Measurements from ENCODE around the gene C1orf50. TPM values are rescaled to one million over a fixed set of nuclear protein-coding genes. Genes with fewer than 3 reads are reported as not detected.

Gene C1orf50
- total RNA-seq, 1 experiment from 2014 or later = 3.4 TPM

DNA sequence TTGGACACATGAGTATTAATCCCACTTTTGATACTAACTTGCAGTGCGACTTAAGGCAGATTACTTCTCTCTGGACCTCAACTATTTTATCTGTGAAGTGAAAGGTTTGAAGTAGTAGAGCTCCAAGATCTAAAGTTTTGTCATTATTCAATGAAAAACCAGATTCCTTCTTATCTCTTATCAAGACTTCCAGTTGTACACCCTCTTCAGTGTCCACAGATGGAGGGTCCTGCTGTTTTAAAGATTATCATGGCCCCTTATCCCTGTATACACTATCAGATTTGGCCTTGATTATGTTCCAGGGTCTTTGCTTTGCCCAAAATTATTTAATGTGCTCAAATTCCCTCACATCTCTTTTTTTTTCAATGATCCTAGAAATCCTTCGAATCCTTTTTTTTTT, 1.1 kb downstream of the C1orf50 start:
- H4K20me1 ChIP-seq (ENCODE audit: low read length) = peaks cover 6% of the 10 kb centered on the region; the same call in 1 of the 2 replicates
- peaks cover 79% of the 10 kb centered on the region for H3K79me2 ChIP-seq (ENCODE audit: low read length)
- ChIA-PET POLR2A (ENCODE audit: unreplicated experiment) (interaction anchor here (0.6 kb wide), 1 partner anchor 1093 kb away, joined by 3 read pairs; no protein-coding TSS in a partner anchor), CTCF (no interaction called here)
- TSS peak; percentile 55 for BruUV-seq (replicated peaks)
- H3K4me1 ChIP-seq (ENCODE audit: insufficient read depth, low read length) = peaks cover 22% of the 10 kb centered on the region
- intact Hi-C loops (cut with micrococcal nuclease) = loop anchor here (5.0 to 10.0 kb wide), 3 partner anchors 49 to 433 kb away; partner anchors contain the start of genes ERMAP, FOXJ3 and SVBP
- H3K36me3 ChIP-seq (ENCODE audit: low read depth, low read length) = peaks cover 3% of the 10 kb centered on the region; the same call in 1 of the 2 replicates
- no peak overlapping the region for H3K27ac ChIP-seq (ENCODE audit: low read length)
- TF ChIP-seq EZH2phosphoT487 (IDR thresholded peaks at IDR 0.05; ENCODE audit: borderline replicate concordance, low read length) (no peak), EZH2 (IDR thresholded peaks at IDR 0.05; ENCODE audit: low read length, unreplicated experiment) (no peak)
- TF ChIP-seq, protein P1, sequence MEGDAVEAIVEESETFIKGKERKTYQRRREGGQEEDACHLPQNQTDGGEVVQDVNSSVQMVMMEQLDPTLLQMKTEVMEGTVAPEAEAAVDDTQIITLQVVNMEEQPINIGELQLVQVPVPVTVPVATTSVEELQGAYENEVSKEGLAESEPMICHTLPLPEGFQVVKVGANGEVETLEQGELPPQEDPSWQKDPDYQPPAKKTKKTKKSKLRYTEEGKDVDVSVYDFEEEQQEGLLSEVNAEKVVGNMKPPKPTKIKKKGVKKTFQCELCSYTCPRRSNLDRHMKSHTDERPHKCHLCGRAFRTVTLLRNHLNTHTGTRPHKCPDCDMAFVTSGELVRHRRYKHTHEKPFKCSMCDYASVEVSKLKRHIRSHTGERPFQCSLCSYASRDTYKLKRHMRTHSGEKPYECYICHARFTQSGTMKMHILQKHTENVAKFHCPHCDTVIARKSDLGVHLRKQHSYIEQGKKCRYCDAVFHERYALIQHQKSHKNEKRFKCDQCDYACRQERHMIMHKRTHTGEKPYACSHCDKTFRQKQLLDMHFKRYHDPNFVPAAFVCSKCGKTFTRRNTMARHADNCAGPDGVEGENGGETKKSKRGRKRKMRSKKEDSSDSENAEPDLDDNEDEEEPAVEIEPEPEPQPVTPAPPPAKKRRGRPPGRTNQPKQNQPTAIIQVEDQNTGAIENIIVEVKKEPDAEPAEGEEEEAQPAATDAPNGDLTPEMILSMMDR (conservative IDR thresholded peaks at IDR 0.05; ENCODE audit: low read depth, low read length) = no peak
- peak overlapping the region; percentile 93 for H3K4me2 ChIP-seq (ENCODE audit: low read length)
- H3F3A ChIP-seq (ENCODE audit: low read length, unreplicated experiment) = no peaks in the 10 kb centered on the region
- H3K27me3 ChIP-seq (ENCODE audit: low read length) = no peaks in the 10 kb centered on the region
- peak overlapping the region; percentile 89 for H3K4me3 ChIP-seq (ENCODE audit: low read length)
- H3K9me3 ChIP-seq (ENCODE audit: low read length) = no peaks in the 10 kb centered on the region
- H3K9ac ChIP-seq (ENCODE audit: low read length) = peak overlapping the region; percentile 93
- H3K9me2 ChIP-seq (replicated peaks; ENCODE audit: low read length) = no peaks in the 10 kb centered on the region
- ATAC-seq (no peak), DNase-seq (no peak)
- H2AFZ ChIP-seq (ENCODE audit: low read length) = no peak overlapping the region

DNA sequence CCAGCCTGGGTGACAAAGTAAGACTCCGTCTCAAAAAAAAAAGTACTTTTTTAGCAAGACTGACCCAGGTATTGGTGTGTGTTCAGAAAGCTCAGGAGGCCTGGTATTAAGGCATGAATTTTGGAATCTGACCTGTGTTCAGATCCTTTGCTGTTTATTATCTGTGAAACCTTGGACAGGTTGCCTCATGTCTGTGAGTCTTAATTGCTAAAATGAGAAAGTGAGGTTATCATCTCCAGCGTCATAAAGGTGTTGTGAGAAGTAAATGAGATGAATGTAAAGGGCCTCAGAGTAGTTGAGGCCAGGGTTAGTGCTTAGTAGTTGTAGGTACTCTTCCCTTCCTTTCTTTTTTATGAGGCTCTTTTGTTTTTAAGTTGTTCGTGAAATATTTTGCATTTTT, 2.8 kb downstream of the C1orf50 start:
- intact Hi-C loops (cut with micrococcal nuclease) = loop anchor here (5.0 to 10.0 kb wide), 3 partner anchors 47 to 435 kb away; partner anchors contain the start of genes ERMAP, FOXJ3 and SVBP
- no peak for ATAC-seq

DNA sequence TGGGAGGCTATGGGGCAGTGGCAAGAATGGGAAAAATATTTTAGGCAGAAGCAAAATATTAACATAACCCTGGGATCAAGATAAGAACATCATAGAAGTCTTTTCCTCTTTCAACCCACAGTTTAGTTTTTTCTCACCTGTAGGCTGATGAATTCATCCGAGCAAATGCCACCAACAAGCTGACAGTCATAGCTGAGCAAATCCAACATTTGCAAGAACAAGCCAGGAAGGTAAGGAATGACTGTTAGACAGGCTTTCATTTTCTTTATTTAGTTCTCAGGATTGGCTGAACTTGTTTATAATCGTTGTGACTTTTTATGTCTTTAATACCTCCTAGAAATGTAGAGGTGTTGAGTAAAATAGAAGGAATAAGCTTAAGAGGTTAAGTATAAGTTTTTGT, 6.4 kb downstream of the C1orf50 start:
- Histone ChIP-seq H3K9me3 (ENCODE audit: low read length) (no peaks in the 10 kb centered on the region), H3K4me3 (ENCODE audit: low read length) (no peak overlapping the region), H3K9me2 (replicated peaks; ENCODE audit: low read length) (no peaks in the 10 kb centered on the region), H3K79me2 (ENCODE audit: low read length) (peaks cover 44% of the 10 kb centered on the region), H3K27ac (ENCODE audit: low read length) (no peak overlapping the region), H2AFZ (ENCODE audit: low read length) (no peak overlapping the region), H3K36me3 (ENCODE audit: low read depth, low read length) (peaks cover 29% of the 10 kb centered on the region), H3K27me3 (ENCODE audit: low read length) (no peaks in the 10 kb centered on the region), H3K4me2 (ENCODE audit: low read length) (no peak overlapping the region), H4K20me1 (ENCODE audit: low read length) (no peaks in the 10 kb centered on the region), H3K4me1 (ENCODE audit: insufficient read depth, low read length) (peaks cover 3% of the 10 kb centered on the region), H3K9ac (ENCODE audit: low read length) (no peak overlapping the region), H3F3A (ENCODE audit: low read length, unreplicated experiment) (no peaks in the 10 kb centered on the region)
- intact Hi-C loops (cut with micrococcal nuclease) = no loop called here
- ChIA-PET CTCF (no interaction called here), POLR2A (ENCODE audit: unreplicated experiment) (interaction anchor here (0.6 kb wide), 1 partner anchor 235 kb away, joined by 8 read pairs; no protein-coding TSS in a partner anchor)
- no TSS peak for BruUV-seq (replicated peaks)
- TF ChIP-seq, protein P1 (conservative IDR thresholded peaks at IDR 0.05; ENCODE audit: low read depth, low read length) = no peak
- TF ChIP-seq EZH2 (IDR thresholded peaks at IDR 0.05; ENCODE audit: low read length, unreplicated experiment) = no peak
- no peak for TF ChIP-seq EZH2phosphoT487 (IDR thresholded peaks at IDR 0.05; ENCODE audit: borderline replicate concordance, low read length)
- DNase-seq (no peak), ATAC-seq (no peak)

More for the DNA sequence above, 2.8 kb downstream of the C1orf50 start:
- H3K4me2 ChIP-seq (ENCODE audit: low read length) = no peak overlapping the region
- H3K4me1 ChIP-seq (ENCODE audit: insufficient read depth, low read length) = peaks cover 21% of the 10 kb centered on the region
- H3K4me3 ChIP-seq (ENCODE audit: low read length) = no peak overlapping the region
- ChIA-PET POLR2A (ENCODE audit: unreplicated experiment) (no interaction called here), CTCF (no interaction called here)
- H3K36me3 ChIP-seq (ENCODE audit: low read depth, low read length) = peaks cover 8% of the 10 kb centered on the region; the same call in 1 of the 2 replicates
- no peak for DNase-seq
- no peak overlapping the region for H3K27ac ChIP-seq (ENCODE audit: low read length)
- no peak overlapping the region for H2AFZ ChIP-seq (ENCODE audit: low read length)
- peaks cover 1% of the 10 kb centered on the region; the same call in 1 of the 2 replicates for H4K20me1 ChIP-seq (ENCODE audit: low read length)
- peaks cover 75% of the 10 kb centered on the region for H3K79me2 ChIP-seq (ENCODE audit: low read length)
- no peaks in the 10 kb centered on the region for H3F3A ChIP-seq (ENCODE audit: low read length, unreplicated experiment)
- H3K9me2 ChIP-seq (replicated peaks; ENCODE audit: low read length) = no peaks in the 10 kb centered on the region
- BruUV-seq (replicated peaks) = no TSS peak
- H3K9ac ChIP-seq (ENCODE audit: low read length) = no peak overlapping the region
- no peaks in the 10 kb centered on the region for H3K27me3 ChIP-seq (ENCODE audit: low read length)
- TF ChIP-seq, protein P1 (conservative IDR thresholded peaks at IDR 0.05; ENCODE audit: low read depth, low read length) = no peak
- TF ChIP-seq EZH2phosphoT487 (IDR thresholded peaks at IDR 0.05; ENCODE audit: borderline replicate concordance, low read length) (no peak), EZH2 (IDR thresholded peaks at IDR 0.05; ENCODE audit: low read length, unreplicated experiment) (no peak)
- H3K9me3 ChIP-seq (ENCODE audit: low read length) = no peaks in the 10 kb centered on the region

All from PC-3 (cell line).